Pulmonary artery endothelial cell (primary cell): ENCODE results near the gene CPTP. TPM values are rescaled to one million over a fixed set of nuclear protein-coding genes. Genes with fewer than 3 reads are reported as not detected.

Experiments
- DNase-seq: peaks from one replicate; pipeline ENCODE4 v3.0.0-alpha.2; 2011; ENCODE audit warnings: low read depth, low spot score
- total RNA-seq: library from RNA; depleted of rRNA; stranded (reverse); fragments of >200 nt; gene quantifications from 2 replicates; pipeline ENCODE4 v1.2.3, GENCODE V29; 2014

Gene CPTP
- total RNA-seq, 1 donor from 2014 or later = 12.3 TPM

- no peak for DNase-seq
Measured at GRCh38 chr1:1318777-1319645, 5.6 kb upstream of the CPTP start.

- no peak for DNase-seq
Measured at GRCh38 chr1:1319646-1319941, 5.0 kb upstream of the CPTP start.

GRCh38 chr1:1320666-1321448 is 3.7 kb upstream of the CPTP start:
- no peak for DNase-seq

DNA sequence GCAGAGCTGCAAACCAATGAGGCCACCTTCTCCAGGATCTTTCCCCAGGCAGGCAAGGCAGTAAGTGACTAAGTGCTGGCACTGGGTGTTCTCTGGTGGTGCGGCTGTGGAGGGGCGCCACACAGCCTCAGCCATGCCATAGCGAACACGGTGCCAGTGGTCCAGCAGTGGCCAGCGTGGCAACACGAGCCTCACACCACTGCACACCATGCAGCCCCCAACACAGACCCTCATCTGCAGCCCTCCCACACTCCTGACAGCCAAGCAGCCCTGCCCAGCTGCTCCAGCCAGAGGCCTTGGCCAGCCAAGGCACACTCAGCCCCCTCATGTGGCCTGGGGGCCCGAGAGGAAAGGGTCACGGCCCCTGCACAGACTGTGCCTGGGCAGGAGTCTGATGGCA is 3.1 kb upstream of the CPTP start:
- no peak for DNase-seq

- DNase-seq = no peak
Measured at GRCh38 chr1:1322418-1322817, 2.2 kb upstream of the CPTP start.

DNA sequence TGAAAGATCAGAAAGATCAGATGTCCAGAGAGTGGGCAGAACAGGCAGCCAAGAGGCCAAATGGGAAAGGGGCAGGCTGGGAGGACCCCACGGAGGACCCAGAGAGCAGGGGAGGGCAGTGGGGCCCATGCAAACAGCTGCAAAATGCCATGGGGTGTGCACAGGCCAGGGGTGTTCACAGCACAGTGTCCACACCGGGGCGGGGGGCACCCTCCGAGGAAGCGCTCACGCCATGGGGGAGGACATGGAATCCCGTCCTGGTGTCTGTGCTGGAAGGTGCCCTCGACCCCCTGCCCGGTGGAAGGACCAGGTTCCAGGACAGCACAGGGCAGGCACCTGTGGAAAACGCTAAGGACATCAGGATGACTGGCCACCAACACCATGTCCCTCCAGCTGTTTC is 1.6 kb upstream of the CPTP start:
- no peak for DNase-seq

- no peak for DNase-seq
Measured at GRCh38 chr1:1324084-1324523, 498 bp upstream of the CPTP start.

GRCh38 chr1:1325288-1326074 is 879 bp downstream of the CPTP start:
- no peak for DNase-seq

DNA sequence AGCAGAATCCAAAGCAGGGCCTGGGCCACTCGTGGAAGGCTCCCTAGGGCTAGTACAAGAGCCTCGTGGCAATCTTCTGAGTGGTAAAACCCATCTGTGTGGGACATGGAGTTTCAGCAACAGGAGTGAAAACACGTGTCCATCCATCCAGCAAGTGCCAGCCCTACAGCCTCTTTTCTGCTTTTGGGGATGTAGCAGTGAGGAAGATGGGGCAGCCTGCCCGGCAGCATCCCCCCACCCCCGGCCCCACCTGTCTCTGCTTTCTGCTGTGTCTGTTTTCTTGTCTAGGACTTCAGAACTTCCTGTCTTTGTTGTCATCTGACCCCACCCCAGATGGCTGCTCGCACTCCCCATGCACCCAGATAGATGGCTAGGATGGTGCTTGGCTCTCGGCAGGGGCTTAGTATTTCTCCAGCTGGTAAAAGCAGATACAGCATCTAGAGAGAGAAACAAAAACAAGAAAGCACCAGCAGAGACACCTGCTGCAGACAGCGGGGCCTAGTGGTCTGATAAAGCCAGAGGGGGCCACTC is 1.5 kb downstream of the CPTP start:
- no peak for DNase-seq

GRCh38 chr1:1327291-1327690 is 2.7 kb downstream of the CPTP start:
- DNase-seq = no peak

DNA sequence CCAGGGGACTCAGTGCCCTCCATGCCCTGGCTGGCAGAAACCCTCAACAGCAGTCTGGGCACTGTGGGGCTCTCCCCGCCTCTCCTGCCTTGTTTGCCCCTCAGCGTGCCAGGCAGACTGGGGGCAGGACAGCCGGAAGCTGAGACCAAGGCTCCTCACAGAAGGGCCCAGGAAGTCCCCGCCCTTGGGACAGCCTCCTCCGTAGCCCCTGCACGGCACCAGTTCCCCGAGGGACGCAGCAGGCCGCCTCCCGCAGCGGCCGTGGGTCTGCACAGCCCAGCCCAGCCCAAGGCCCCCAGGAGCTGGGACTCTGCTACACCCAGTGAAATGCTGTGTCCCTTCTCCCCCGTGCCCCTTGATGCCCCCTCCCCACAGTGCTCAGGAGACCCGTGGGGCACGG is 3.7 kb downstream of the CPTP start:
- DNase-seq = no peak

- DNase-seq = no peak
Measured at GRCh38 chr1:1329304-1330210, 5.0 kb downstream of the CPTP start.

DNA sequence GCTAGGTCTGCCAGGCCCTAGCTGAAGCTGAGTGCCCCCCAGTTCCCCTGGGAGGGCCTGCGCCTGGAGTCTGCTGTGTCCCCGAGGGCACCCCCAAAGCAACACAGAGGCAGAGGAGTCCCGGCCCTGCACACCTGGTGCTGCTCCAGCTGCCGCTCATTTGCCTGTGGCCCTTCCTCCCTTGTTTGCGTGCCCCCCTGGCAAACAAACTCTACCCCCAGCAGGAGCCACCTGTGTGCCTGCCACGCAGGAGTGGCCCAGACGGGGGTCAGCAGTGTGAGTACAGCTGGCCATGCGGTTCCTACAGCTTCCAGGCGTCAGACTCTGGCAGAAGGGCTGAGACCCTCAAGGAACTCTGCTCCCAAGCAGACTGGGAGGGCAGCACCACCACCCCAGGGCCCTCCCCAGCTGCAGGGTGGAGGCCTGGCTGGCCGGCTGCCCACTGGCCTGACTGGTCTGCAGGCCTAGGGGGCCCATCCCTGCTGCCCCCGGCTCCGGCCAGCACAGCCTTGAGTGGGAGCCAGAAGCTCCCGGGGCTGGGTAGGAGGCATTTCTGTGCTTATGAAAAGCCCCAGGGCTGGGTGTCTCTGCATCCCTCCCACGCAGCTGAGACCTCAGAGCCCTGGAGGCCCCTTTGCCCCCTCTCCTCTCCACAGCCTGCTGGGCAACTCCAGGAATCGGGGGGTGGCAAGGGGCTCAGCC is 5.9 kb downstream of the CPTP start:
- no peak for DNase-seq

DNA sequence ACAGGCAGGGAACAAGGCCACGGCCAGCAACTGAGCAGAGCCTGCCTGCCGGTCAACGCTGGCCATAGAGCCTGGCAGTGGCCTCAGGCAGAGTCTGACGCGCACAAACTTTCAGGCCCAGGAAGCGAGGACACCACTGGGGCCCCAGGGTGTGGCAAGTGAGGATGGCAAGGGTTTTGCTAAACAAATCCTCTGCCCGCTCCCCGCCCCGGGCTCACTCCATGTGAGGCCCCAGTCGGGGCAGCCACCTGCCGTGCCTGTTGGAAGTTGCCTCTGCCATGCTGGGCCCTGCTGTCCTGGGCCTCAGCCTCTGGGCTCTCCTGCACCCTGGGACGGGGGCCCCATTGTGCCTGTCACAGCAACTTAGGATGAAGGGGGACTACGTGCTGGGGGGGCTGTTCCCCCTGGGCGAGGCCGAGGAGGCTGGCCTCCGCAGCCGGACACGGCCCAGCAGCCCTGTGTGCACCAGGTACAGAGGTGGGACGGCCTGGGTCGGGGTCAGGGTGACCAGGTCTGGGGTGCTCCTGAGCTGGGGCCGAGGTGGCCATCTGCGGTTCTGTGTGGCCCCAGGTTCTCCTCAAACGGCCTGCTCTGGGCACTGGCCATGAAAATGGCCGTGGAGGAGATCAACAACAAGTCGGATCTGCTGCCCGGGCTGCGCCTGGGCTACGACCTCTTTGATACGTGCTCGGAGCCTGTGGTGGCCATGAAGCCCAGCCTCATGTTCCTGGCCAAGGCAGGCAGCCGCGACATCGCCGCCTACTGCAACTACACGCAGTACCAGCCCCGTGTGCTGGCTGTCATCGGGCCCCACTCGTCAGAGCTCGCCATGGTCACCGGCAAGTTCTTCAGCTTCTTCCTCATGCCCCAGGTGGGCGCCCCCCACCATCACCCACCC is 6.7 kb downstream of the CPTP start, which contains the start of gene TAS1R3:
Gene TAS1R3, plus strand, starts transcription at position 213 of the 898 bp plus-strand sequence. Its CDS starts 66 bp downstream, at position 279.
- no peak for DNase-seq

DNA sequence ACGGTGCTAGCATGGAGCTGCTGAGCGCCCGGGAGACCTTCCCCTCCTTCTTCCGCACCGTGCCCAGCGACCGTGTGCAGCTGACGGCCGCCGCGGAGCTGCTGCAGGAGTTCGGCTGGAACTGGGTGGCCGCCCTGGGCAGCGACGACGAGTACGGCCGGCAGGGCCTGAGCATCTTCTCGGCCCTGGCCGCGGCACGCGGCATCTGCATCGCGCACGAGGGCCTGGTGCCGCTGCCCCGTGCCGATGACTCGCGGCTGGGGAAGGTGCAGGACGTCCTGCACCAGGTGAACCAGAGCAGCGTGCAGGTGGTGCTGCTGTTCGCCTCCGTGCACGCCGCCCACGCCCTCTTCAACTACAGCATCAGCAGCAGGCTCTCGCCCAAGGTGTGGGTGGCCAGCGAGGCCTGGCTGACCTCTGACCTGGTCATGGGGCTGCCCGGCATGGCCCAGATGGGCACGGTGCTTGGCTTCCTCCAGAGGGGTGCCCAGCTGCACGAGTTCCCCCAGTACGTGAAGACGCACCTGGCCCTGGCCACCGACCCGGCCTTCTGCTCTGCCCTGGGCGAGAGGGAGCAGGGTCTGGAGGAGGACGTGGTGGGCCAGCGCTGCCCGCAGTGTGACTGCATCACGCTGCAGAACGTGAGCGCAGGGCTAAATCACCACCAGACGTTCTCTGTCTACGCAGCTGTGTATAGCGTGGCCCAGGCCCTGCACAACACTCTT is 7.6 kb downstream of the CPTP start:
- no peak for DNase-seq

DNA sequence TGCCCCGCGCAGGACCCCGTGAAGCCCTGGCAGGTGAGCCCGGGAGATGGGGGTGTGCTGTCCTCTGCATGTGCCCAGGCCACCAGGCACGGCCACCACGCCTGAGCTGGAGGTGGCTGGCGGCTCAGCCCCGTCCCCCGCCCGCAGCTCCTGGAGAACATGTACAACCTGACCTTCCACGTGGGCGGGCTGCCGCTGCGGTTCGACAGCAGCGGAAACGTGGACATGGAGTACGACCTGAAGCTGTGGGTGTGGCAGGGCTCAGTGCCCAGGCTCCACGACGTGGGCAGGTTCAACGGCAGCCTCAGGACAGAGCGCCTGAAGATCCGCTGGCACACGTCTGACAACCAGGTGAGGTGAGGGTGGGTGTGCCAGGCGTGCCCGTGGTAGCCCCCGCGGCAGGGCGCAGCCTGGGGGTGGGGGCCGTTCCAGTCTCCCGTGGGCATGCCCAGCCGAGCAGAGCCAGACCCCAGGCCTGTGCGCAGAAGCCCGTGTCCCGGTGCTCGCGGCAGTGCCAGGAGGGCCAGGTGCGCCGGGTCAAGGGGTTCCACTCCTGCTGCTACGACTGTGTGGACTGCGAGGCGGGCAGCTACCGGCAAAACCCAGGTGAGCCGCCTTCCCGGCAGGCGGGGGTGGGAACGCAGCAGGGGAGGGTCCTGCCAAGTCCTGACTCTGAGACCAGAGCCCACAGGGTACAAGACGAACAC is 8.3 kb downstream of the CPTP start:
- no peak for DNase-seq

DNA sequence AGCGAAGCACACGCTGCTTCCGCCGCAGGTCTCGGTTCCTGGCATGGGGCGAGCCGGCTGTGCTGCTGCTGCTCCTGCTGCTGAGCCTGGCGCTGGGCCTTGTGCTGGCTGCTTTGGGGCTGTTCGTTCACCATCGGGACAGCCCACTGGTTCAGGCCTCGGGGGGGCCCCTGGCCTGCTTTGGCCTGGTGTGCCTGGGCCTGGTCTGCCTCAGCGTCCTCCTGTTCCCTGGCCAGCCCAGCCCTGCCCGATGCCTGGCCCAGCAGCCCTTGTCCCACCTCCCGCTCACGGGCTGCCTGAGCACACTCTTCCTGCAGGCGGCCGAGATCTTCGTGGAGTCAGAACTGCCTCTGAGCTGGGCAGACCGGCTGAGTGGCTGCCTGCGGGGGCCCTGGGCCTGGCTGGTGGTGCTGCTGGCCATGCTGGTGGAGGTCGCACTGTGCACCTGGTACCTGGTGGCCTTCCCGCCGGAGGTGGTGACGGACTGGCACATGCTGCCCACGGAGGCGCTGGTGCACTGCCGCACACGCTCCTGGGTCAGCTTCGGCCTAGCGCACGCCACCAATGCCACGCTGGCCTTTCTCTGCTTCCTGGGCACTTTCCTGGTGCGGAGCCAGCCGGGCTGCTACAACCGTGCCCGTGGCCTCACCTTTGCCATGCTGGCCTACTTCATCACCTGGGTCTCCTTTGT is 9.1 kb downstream of the CPTP start:
- no peak for DNase-seq
